Stimulated activated CD8-positive, alpha-beta memory T cell treated with anti-CD3 and anti-CD28 coated beads, Interleukin-15, amount 100 ng/mL, for 1 hour (primary cell): Measurements from ENCODE around the gene ARF6.
"Not testable (repeated sequence)": the region's sequence is repeated elsewhere in the genome, so short reads cannot be mapped to it uniquely, and the experiment has no call there.

Experiments
- DNase-seq: peaks from one replicate; pipeline ENCODE4 v3.0.0-alpha.2; 2020; ENCODE audit warnings: low read depth

The ARF6 gene

GRCh38 chr14:49892636-49893308, at the start of gene ARF6:
Gene ARF6, plus strand, starts transcription at chr14:49893082. Its CDS starts 655 bp downstream, at chr14:49893737.
- DNase-seq: peak; percentile 93

GRCh38 chr14:49849213-49849847, 43.6 kb upstream of the ARF6 start:
- no peak for DNase-seq

- no peak for DNase-seq
These were observed 41.1 kb upstream of the ARF6 start for GRCh38 chr14:49851813-49852212.

- peak; percentile 66 for DNase-seq
These were observed 40.4 kb upstream of the ARF6 start, which contains the start of gene NEMF for GRCh38 chr14:49852301-49853157. Gene NEMF, minus strand, starts transcription at chr14:49852788. Its CDS starts 35 bp downstream, at chr14:49852753.

GRCh38 chr14:49853158-49853477, 39.8 kb upstream of the ARF6 start:
- DNase-seq: no peak

- DNase-seq: peak; percentile 38
These were observed 39.1 kb upstream of the ARF6 start for GRCh38 chr14:49853572-49854375.

- DNase-seq: no peak
These were observed 35.4 kb upstream of the ARF6 start for GRCh38 chr14:49857427-49858003.

- DNase-seq: no peak
These were observed 34.5 kb upstream of the ARF6 start for GRCh38 chr14:49858383-49858782.

- peak; percentile 35 for DNase-seq
These were observed 31.7 kb upstream of the ARF6 start for GRCh38 chr14:49860988-49861698.

GRCh38 chr14:49861699-49862088, 31.2 kb upstream of the ARF6 start:
- DNase-seq: no peak

- peak; percentile 78 for DNase-seq
These were observed 30.7 kb upstream of the ARF6 start for GRCh38 chr14:49862089-49862673.

- DNase-seq: no peak
These were observed 29.2 kb upstream of the ARF6 start for GRCh38 chr14:49863487-49864281.

GRCh38 chr14:49865431-49865859, 27.4 kb upstream of the ARF6 start:
- peak; percentile 67 for DNase-seq

GRCh38 chr14:49867831-49868719, 24.8 kb upstream of the ARF6 start:
- DNase-seq: peak; percentile 96

- no peak for DNase-seq
These were observed 24.2 kb upstream of the ARF6 start for GRCh38 chr14:49868720-49869114.

GRCh38 chr14:49870908-49871307, 22.0 kb upstream of the ARF6 start:
- no peak for DNase-seq

- DNase-seq: not testable (repeated sequence)
These were observed 19.3 kb upstream of the ARF6 start for GRCh38 chr14:49873548-49873947.

GRCh38 chr14:49875640-49876198, 17.2 kb upstream of the ARF6 start:
- no peak for DNase-seq
